ENCODE results near the gene C17orf114.

The C17orf114 gene

GRCh38 chr17:4816826-4817225 lies 14.7 kb upstream of the C17orf114 start:
- 89% methylated on average over 2 of the region's 13 CpGs; no CpG with 5 or more reads in 1 of the 2 experiments for WGBS, 2 experiments (ENCODE audit: extremely low coverage in 2 of 2, insufficient read length in 1 of 2)
- intact Hi-C loops (cut with micrococcal nuclease), result no loop called here

More at GRCh38 chr17:4816826-4817225, 14.7 kb upstream of the C17orf114 start:
- Histone ChIP-seq H3K14ac (replicated peaks; ENCODE audit: low read depth, low read length) (no peak overlapping the region), H3K4me1 (ENCODE audit: control insufficient read depth, insufficient read depth, low read length) (no peaks in the 10 kb centered on the region), H3K4ac (ENCODE audit: low read depth, low read length) (no peak overlapping the region), H3K56ac (ENCODE audit: extremely low read depth, insufficient read depth, low read length) (no peak overlapping the region), H3K9me1 (ENCODE audit: insufficient read depth, low read length) (0 out of 2 replicates have a peak, but pooled peaks cover 4% of the 10 kb centered on the region), H3K4me3 (ENCODE audit: insufficient read depth, low read depth, low read length) (no peak overlapping the region), H3K27ac (ENCODE audit: insufficient read depth, low read length) (no peak overlapping the region), H3K9ac (ENCODE audit: low read depth, low read length) (no peak overlapping the region), H2BK5ac (ENCODE audit: low read depth, low read length, poor library complexity, severe bottlenecking) (no peak overlapping the region), H2BK120ac (ENCODE audit: low read depth, low read length) (no peak overlapping the region), H4K8ac (ENCODE audit: low read depth in 2 of 2, low read length in 2 of 2) (no peak overlapping the region), H2BK15ac (ENCODE audit: low read depth, low read length) (no peak overlapping the region), H2AFZ (replicated peaks; ENCODE audit: low read length, poor library complexity) (no peak overlapping the region), H4K5ac (ENCODE audit: low read depth, low read length) (no peak overlapping the region), H4K91ac (ENCODE audit: insufficient read depth, low read depth, low read length) (no peak overlapping the region), H4K20me1 (ENCODE audit: insufficient read depth, low read length) (peaks cover 11% of the 10 kb centered on the region), H3K9me3 (ENCODE audit: control insufficient read depth, insufficient read depth, low read length) (no peaks in the 10 kb centered on the region), H3K4me2 (ENCODE audit: low read depth, low read length) (no peak overlapping the region), H3K27me3 (ENCODE audit: control insufficient read depth, insufficient read depth, low read length) (no peaks in the 10 kb centered on the region), H3K79me1 (ENCODE audit: low read depth in 1 of 2, low read length in 2 of 2) (no peaks in the 10 kb centered on the region), H3K36me3 (ENCODE audit: control insufficient read depth, insufficient read depth, low read length) (peaks cover 43% of the 10 kb centered on the region), H3K23ac (ENCODE audit: low read depth, low read length) (no peak overlapping the region), H2AK9ac (replicated peaks; ENCODE audit: low read depth, low read length, poor library complexity) (no peak overlapping the region), H2AK5ac (ENCODE audit: low read depth, low read length) (no peak overlapping the region), H2BK20ac (ENCODE audit: low read depth, low read length) (no peak overlapping the region), H3K18ac (ENCODE audit: low read depth, low read length) (no peak overlapping the region)
- no peak for DNase-seq
- ChIA-PET CTCF (no interaction called here), POLR2A (ENCODE audit: unreplicated experiment) (no interaction called here)
- ATAC-seq (ENCODE audit: low read depth), result no peak
- no TSS peak for BruUV-seq (replicated peaks)
- dilution Hi-C loops (cut with HindIII; ENCODE audit: low sequenced_read_pairs, unreplicated experiment), result no loop called here
- no peak for TF ChIP-seq MAZ (IDR thresholded peaks at IDR 0.05; ENCODE audit: borderline replicate concordance, low read depth, low read length)
- no peak for TF ChIP-seq RAD21 (IDR thresholded peaks at IDR 0.05; ENCODE audit: low read length)
- no peak for TF ChIP-seq FOS (IDR thresholded peaks at IDR 0.05; ENCODE audit: low read depth, low read length)
- TF ChIP-seq, protein P1, sequence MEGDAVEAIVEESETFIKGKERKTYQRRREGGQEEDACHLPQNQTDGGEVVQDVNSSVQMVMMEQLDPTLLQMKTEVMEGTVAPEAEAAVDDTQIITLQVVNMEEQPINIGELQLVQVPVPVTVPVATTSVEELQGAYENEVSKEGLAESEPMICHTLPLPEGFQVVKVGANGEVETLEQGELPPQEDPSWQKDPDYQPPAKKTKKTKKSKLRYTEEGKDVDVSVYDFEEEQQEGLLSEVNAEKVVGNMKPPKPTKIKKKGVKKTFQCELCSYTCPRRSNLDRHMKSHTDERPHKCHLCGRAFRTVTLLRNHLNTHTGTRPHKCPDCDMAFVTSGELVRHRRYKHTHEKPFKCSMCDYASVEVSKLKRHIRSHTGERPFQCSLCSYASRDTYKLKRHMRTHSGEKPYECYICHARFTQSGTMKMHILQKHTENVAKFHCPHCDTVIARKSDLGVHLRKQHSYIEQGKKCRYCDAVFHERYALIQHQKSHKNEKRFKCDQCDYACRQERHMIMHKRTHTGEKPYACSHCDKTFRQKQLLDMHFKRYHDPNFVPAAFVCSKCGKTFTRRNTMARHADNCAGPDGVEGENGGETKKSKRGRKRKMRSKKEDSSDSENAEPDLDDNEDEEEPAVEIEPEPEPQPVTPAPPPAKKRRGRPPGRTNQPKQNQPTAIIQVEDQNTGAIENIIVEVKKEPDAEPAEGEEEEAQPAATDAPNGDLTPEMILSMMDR (conservative IDR thresholded peaks at IDR 0.05; ENCODE audit: low read depth, low read length), result no peak
- TF ChIP-seq MAFK (IDR thresholded peaks at IDR 0.05; ENCODE audit: low read depth, low read length), result no peak
- no peak for TF ChIP-seq SMC3 (IDR thresholded peaks at IDR 0.05; ENCODE audit: low read depth, low read length)
- in situ Hi-C loops (cut with MboI; ENCODE audit: low sequenced_read_pairs), result no loop called here
